Measurements from ENCODE around the gene TMEM179B. TPM values are rescaled to one million over a fixed set of nuclear protein-coding genes. Genes with fewer than 3 reads are reported as not detected.
A peak's percentile ranks its signal among the peaks of the same experiment; 100 is the strongest.
"Not testable (repeated sequence)": the region's sequence is repeated elsewhere in the genome, so short reads cannot be mapped to it uniquely, and the experiment has no call there.

The TMEM179B gene
- polyA plus RNA-seq, 1 experiment, result 97.1 TPM

GRCh38 chr11:62753736-62754603, 33.2 kb upstream of the TMEM179B start, which contains the start of gene ZBTB3:
Gene ZBTB3 (minus strand): TSS chr11:62754160. CDS start chr11:62753664, 496 bp downstream.
- ChIA-PET CTCF (interaction anchor here (1.2 to 2.1 kb wide), 5 partner anchors 14 to 60 kb away, joined by 3 to 13 read pairs (median 4); partner anchors contain the start of gene TMEM179B), POLR2A (interaction anchor here (0.5 to 1.3 kb wide), 10 partner anchors 13 to 1015 kb away, joined by 3 to 17 read pairs (median 5); partner anchors contain the start of genes C11orf98, CSKMT, EEF1G and HNRNPUL2)
- Histone ChIP-seq H3K4me3 (ENCODE audit: low read depth, low read length) (peak within 1 kb of the TSS; percentile 75), H3K36me3 (ENCODE audit: control insufficient read depth, insufficient read depth, low read length) (peaks cover 11% of the 10 kb centered on the region), H3K27me3 (ENCODE audit: control insufficient read depth, insufficient read depth, low read length) (no peaks in the 10 kb centered on the region)
- peak; percentile 98 for DNase-seq (ENCODE audit: low read depth)
- TF ChIP-seq CTCF (IDR thresholded peaks at IDR 0.05; ENCODE audit: insufficient read depth, low read depth, low read length), result no peak

GRCh38 chr11:62755086-62755615, 32.1 kb upstream of the TMEM179B start:
- DNase-seq (ENCODE audit: low read depth), result no peak
- ChIA-PET CTCF (no interaction called here), POLR2A (no interaction called here)
- H3K27me3 ChIP-seq (ENCODE audit: control insufficient read depth, insufficient read depth, low read length), result no peaks in the 10 kb centered on the region
- peaks cover 9% of the 10 kb centered on the region for H3K36me3 ChIP-seq (ENCODE audit: control insufficient read depth, insufficient read depth, low read length)
- TF ChIP-seq CTCF (IDR thresholded peaks at IDR 0.05; ENCODE audit: insufficient read depth, low read depth, low read length), result no peak
- no peak overlapping the region for H3K4me3 ChIP-seq (ENCODE audit: low read depth, low read length)

GRCh38 chr11:62757846-62758788, 29.1 kb upstream of the TMEM179B start:
- Histone ChIP-seq H3K36me3 (ENCODE audit: control insufficient read depth, insufficient read depth, low read length) (no peaks in the 10 kb centered on the region), H3K4me3 (ENCODE audit: low read depth, low read length) (no peak overlapping the region), H3K27me3 (ENCODE audit: control insufficient read depth, insufficient read depth, low read length) (no peaks in the 10 kb centered on the region)
- no peak for TF ChIP-seq CTCF (IDR thresholded peaks at IDR 0.05; ENCODE audit: insufficient read depth, low read depth, low read length)
- ChIA-PET CTCF (interaction anchor here (1.4 kb wide), 1 partner anchor 28 kb away, joined by 6 read pairs; no protein-coding TSS in a partner anchor), POLR2A (no interaction called here)
- no peak for DNase-seq (ENCODE audit: low read depth)

GRCh38 chr11:62760867-62761227, 26.4 kb upstream of the TMEM179B start:
- H3K4me3 ChIP-seq (ENCODE audit: low read depth, low read length); H3K27me3 ChIP-seq (ENCODE audit: control insufficient read depth, insufficient read depth, low read length); H3K36me3 ChIP-seq (ENCODE audit: control insufficient read depth, insufficient read depth, low read length); DNase-seq (ENCODE audit: low read depth): not testable (repeated sequence)
- ChIA-PET CTCF (interaction anchor here (0.6 to 2.7 kb wide), 2 partner anchors 26 to 927 kb away, joined by 3 to 17 read pairs; partner anchors contain the start of gene TMEM179B), POLR2A (interaction anchor here (0.6 kb wide), 1 partner anchor 24 kb away, joined by 7 read pairs; no protein-coding TSS in a partner anchor)

GRCh38 chr11:62770778-62771143, 16.4 kb upstream of the TMEM179B start:
- POLR2A ChIA-PET, result interaction anchor here (0.6 to 1.4 kb wide), 3 partner anchors 9 to 61 kb away, joined by 3 to 10 read pairs (median 9); partner anchors contain the start of genes POLR2G, STX5 and ZBTB3
- H3K36me3 ChIP-seq (ENCODE audit: control insufficient read depth, insufficient read depth, low read length), result peaks cover 2% of the 10 kb centered on the region
- DNase-seq (ENCODE audit: low read depth), result no peak
- no peak for TF ChIP-seq CTCF (IDR thresholded peaks at IDR 0.05; ENCODE audit: insufficient read depth, low read depth, low read length)
- CTCF ChIA-PET, result interaction anchor here (0.6 to 12.0 kb wide), 4 partner anchors 16 to 376 kb away, joined by 3 to 122 read pairs (median 3); partner anchors contain the start of gene TMEM179B
- H3K27me3 ChIP-seq (ENCODE audit: control insufficient read depth, insufficient read depth, low read length), result no peaks in the 10 kb centered on the region
- peak overlapping the region; percentile 69 for H3K4me3 ChIP-seq (ENCODE audit: low read depth, low read length)

Data from BJ (cell line).